GM18498 (cell line): ENCODE measurements around the gene SFI1.

Experiments
- ATAC-seq: cut with Tn5 transposase; IDR thresholded peaks from one replicate; pipeline ENCODE4 v1.9.1; 2021; ENCODE audit warnings: mild to moderate bottlenecking, moderate library complexity; ENCODE audit not compliant: unreplicated experiment

Gene SFI1

DNA sequence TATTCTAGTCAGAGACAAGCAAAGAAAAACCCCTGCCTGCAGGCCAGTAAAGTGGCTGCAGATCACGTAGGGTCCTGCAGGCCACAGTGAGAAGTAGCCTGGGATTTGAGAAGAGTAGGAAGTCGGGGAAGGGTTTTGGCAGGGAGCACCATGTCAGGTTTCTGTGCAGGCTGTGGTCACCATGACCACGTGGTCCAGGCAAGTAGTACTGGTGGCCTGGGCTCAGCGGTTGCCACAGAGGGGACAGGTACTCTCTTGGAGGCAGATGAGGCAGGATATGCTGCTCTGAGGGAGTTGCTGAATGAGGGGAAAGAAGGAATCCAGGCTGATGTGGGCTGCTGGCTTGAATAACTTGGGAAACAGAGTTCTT is 119.1 kb downstream of the SFI1 start:
- ATAC-seq, result no peak

GRCh38 chr22:31615940-31616314 is 119.6 kb downstream of the SFI1 start:
- peak; percentile 4 for ATAC-seq

- ATAC-seq, result peak; percentile 75
Observed at GRCh38 chr22:31616315-31616980, 120.1 kb downstream of the SFI1 start.

- ATAC-seq, result no peak
Observed at GRCh38 chr22:31618057-31618456, 121.7 kb downstream of the SFI1 start.

DNA sequence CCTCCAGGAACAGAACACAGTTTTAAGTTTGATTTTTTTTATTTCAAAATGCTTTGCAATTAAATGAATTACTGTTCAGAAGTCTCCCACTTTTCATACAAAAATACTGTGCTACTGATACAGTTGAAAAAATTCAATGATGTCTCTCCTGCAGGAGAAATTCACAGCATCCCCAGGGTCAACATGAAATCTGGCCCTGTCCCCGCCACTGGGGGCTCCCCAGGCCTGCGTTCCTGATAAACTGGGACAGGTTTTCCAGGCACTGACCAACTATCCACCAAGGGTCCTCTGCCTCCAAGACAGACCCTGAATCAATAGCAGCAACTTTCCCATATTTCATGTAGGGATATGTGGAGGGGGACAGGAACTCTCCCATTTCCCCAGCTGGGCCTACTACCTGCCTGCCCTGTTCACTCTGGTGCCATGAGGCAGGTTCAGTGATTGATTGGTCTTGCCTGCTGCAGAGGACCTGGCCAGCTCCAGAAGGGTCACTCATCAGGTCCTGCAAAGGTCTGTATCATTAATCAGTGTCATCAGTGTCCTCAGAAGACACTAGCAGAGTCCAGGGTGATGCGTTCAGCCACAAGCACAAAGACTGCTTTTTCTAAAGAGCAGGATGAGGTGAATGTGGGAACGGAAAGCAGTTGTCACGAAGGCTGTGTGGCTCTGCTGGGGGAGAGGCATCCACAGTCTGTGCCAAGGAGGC is 122.3 kb downstream of the SFI1 start:
- no peak for ATAC-seq

GRCh38 chr22:31619611-31620300 is 123.4 kb downstream of the SFI1 start:
- ATAC-seq, result no peak

GRCh38 chr22:31620756-31621480 is 124.6 kb downstream of the SFI1 start:
- ATAC-seq, result no peak

DNA sequence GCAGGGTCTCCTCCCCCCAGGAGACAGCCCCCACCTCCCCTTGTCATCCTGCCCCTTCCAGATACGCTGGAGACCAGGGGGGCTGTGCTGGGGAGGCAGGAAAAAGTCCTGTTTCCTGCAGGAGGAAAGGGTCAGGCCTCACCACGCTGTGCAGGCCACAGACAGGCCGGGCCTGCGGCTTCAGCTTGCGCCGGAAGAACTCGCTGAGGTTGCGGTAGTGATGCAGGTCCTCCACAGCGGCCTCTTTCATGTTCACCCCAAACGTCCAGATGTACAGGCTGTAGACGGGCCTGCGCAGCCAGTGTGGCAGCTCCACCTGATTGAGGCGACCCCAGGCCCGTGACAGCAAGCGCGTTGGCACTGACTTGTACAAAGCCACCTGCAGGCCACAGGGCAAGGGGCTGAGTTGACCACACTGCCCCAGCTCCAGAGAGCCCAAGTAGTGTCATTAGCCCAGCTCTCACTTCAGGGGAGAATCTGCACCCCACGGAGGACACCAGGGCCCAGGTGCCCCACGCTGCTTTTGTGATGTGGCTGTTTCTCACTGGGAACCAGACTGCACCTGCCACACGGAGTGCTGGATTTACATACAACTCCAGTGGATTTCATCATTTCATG is 125.3 kb downstream of the SFI1 start:
- ATAC-seq, result no peak

DNA sequence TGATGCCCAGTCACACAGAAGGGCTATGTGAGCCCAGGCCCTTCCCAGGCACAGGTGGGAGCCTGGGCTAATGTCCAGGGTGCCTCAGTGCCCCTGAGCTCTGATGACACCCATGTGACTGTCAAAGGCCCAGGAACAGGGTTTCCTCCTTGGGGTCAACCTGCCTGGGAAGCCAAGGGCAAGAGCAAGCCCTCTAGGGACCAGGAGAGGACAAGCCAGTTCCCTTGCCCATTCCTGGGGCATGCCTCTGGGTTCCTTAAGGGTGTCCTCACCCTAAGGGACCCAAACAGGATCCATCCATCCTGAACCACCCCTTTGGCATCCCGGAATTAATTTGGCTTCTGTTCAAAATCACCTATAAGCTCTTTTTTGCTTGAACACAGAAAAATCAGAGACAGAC is 126.6 kb downstream of the SFI1 start:
- no peak for ATAC-seq

DNA sequence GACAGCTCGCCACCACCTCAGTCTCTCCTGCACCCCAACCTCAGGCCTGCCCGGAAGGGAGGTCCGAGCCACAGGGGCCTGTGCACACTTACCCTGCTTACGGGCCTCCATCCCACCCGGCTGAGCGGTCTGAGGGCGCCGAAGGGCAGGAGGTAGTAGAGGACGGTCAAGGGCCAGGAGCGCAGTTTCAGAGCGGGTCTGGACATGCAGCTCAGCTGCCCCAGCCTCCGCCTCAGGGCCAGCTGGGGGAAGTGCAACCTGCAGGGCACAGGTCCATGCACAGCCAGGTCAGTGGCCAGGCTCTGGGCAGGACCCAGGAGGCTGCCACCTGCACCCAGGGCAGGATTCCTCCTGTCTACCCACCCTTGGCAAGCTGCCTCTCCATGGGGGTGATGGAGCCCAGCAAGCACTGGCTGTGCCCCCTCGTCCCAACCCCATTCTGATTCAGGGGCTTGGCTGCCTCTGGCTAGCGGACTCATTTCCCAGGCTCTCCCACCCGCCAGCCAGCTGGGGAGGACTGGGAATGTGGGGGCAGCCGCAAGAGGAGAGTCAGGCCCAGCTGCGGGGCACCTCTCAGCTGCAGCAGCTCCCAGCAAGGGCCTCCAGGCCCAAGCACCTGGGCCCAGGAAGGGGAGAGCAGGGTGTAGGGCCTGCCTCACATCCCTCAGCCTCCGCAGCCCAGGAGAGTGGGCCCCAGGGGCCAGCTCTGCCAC is 127.4 kb downstream of the SFI1 start:
- no peak for ATAC-seq

GRCh38 chr22:31625257-31625640 is 128.9 kb downstream of the SFI1 start:
- ATAC-seq, result no peak

GRCh38 chr22:31625661-31626426 is 129.5 kb downstream of the SFI1 start:
- ATAC-seq, result no peak

DNA sequence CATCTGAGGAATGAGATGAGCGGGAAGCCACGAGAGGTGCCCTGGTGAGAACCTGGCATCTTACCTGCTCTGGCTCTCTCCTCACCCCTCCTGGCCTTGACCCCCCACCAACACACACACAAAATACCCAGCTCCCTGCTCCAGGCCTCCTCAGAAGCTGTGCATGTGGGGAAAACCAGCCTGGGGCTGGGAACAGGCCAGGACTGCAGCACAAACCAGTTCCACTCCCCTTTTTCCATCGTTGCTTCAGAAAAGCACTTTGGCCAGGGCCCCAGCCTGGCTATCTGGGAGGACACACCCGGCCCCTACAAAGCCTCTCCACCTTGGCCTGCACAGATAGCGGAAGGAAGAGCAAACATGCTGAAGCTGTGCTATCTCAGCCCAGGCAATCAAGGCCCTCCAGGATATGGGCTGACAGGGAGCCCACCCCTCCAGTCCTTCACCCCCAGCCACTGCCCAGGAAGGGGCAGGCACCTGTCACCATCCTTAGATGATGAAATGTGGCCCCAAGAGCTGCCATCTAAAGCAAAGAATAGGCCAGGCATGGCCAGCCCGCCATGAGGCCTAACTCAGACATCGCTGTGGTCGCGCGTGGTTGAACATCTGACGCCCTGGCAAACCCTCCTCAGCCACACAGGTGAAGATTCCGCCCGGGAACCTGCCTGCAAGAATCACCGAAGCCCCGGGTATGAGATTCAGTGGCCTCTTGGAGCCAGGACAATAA is 130.3 kb downstream of the SFI1 start:
- no peak for ATAC-seq

GRCh38 chr22:31627223-31627731 is 130.9 kb downstream of the SFI1 start:
- no peak for ATAC-seq

DNA sequence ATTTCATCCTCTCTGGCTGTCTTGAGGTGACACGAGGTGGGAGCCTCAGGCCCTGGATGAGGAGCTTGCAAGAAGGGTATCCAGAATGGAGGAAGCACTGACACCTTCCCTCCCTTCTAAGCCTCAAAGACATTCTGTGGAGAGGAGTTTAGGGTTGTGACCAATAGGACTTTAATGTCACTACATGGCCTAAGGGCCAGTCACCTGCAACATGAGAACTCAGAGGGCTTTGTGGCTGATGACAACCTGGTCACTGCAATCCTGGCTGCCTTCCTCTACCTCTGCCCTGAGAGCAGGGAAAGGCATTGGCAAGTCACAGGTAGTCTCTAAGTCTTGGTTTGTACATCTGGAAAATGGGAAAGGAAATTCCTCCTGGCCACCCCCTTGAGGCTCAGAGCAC is 132.0 kb downstream of the SFI1 start:
- ATAC-seq, result no peak

GRCh38 chr22:31628969-31629708 is 132.8 kb downstream of the SFI1 start:
- no peak for ATAC-seq

DNA sequence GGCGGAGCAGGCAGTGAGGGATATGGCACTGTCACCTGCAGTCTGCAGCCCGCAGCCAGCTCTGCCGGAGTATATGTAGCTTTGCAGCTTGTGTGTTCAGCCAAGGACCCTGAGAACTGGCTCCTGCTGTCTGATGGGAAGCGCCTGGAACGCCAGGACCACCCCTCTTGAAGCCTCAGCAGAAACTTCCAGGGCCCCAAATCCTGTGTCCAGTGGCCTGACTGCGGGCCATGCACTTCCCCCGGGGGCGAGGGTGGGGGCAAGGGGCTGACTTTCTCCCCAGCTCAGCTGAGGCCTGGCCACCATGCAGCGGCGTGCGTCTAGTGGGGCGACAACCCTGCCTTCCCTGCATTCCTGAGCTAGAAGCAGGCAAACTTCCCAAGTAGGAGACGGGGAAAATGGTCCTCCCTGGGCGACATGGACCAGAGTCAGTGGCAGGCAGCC is 133.4 kb downstream of the SFI1 start:
- ATAC-seq, result no peak
